Aorta (tissue), 5 donors: ENCODE measurements around the gene TIGD2. TPM values are rescaled to one million over a fixed set of nuclear protein-coding genes. Genes with fewer than 3 reads are reported as not detected.
"Not testable (repeated sequence)": the region's sequence is repeated elsewhere in the genome, so short reads cannot be mapped to it uniquely, and the experiment has no call there.

Experiments used
- ATAC-seq: fragments of 200-7000 bp; cut with Tn5 transposase; one replicate; pipeline ENCODE4 v1.9.1; 2022; ENCODE audit warnings: moderate library complexity; ENCODE audit not compliant: low FRiP score
- DNase-seq, 2 donors: peaks; one replicate each; pipeline ENCODE4 v3.0.0-alpha.2; 2020
- H3K27ac ChIP-seq, 2 donors: one replicate each; pipeline ENCODE4 v1.5.1; 2013; ENCODE audit warnings: low read length in 2 of 2, mild to moderate bottlenecking in 2 of 2, moderate library complexity in 2 of 2, control low read depth in 1 of 2, inconsistent platforms in 1 of 2, low read depth in 1 of 2
- H3K27me3 ChIP-seq, 2 donors: one replicate each; pipeline ENCODE4 v1.6.1; 2013; ENCODE audit warnings: control low read depth in 1 of 2, low read length in 1 of 2, mild to moderate bottlenecking in 1 of 2, moderate library complexity in 1 of 2; ENCODE audit not compliant: insufficient read depth in 2 of 2, control insufficient read depth in 1 of 2
- H3K36me3 ChIP-seq, 2 donors: one replicate each; pipeline ENCODE4 v1.6.1; 2013; ENCODE audit warnings: control low read depth in 1 of 2, low read length in 1 of 2, mild to moderate bottlenecking in 1 of 2; ENCODE audit not compliant: insufficient read depth in 2 of 2, control insufficient read depth in 1 of 2
- H3K4me1 ChIP-seq, 2 donors: one replicate each; pipeline ENCODE4 v1.6.1; 2013; ENCODE audit warnings: low read length in 2 of 2, control low read depth in 1 of 2, mild to moderate bottlenecking in 1 of 2, moderate library complexity in 1 of 2; ENCODE audit not compliant: insufficient read depth in 2 of 2, control insufficient read depth in 1 of 2
- H3K4me3 ChIP-seq, 2 donors: one replicate each; pipeline ENCODE4 v1.5.1; 2013; ENCODE audit warnings: low read length in 2 of 2, control low read depth in 1 of 2, mild to moderate bottlenecking in 1 of 2
- H3K9me3 ChIP-seq: one replicate; pipeline ENCODE4 v1.6.1; 2013; ENCODE audit warnings: mild to moderate bottlenecking, low read length; ENCODE audit not compliant: control insufficient read depth
- WGBS, 2 donors: extraction: QIAGEN DNeasy Blood & Tissue Kit; methylation state at CpG; one replicate each; pipeline ENCODE4 v1.1.7; 2013; 5-methylcytosine and 5-hydroxymethylcytosine counted together
- intact Hi-C, 2 donors: fragments of 100-400 bp; cut with DNase I; formaldehyde crosslinking; loops; one replicate each; pipeline versions ENCODE4 v1.14.2 to v1.15.0; 2022
- polyA plus RNA-seq, 2 donors: library from polyadenylated mRNA; stranded (reverse); fragments of 200-250 nt; gene quantifications; one replicate each; pipeline ENCODE4 v1.2.3, GENCODE V29; 2013
- total RNA-seq, 2 donors: library from RNA; stranded (reverse); fragmentation: NEBNext Ultra II Directional; extraction: Animal tissue kit (Norgen Biotek cat#: 25700); gene quantifications; one replicate each; pipeline ENCODE4 v1.2.1, GENCODE V29; 2021
- donor health status: healthy with polysubstance abuse.
- donor health status: Bipolar disorder and iron deficiency.
- donor health status: DM: no; HTN: no; CAD: no.
- donor health status: DM: no; HTN: no; CAD: no.
- donor health status: DM: yes; HTN: yes; CAD: no.

TIGD2 gene
- total and polyA plus RNA-seq, 4 donors: 1.2 to 2.2 (median 1.5) TPM

DNA sequence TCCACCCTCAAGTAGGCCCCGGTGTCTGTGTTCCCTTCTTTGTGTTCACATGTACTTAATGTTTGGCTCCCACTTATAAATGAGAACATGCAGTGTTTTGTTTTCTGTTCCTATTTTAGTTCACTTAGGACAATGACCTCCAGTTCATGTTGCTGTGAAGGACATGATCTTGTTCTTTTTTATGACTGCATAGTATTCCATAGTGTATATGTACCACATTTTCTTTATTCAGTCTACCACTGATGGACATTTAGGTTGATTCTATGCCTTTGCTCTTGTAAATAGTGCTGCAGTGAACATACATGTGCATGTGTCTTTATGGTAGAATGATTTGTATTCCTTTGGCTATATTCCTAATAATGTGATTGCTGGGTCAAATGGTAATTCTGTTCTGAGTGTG lies 33.3 kb downstream of the TIGD2 start:
- H3K4me1 ChIP-seq, ATAC-seq, H3K4me3 ChIP-seq, H3K27ac ChIP-seq, H3K36me3 ChIP-seq, H3K9me3 ChIP-seq, H3K27me3 ChIP-seq, intact Hi-C loops, DNase-seq: not testable (repeated sequence)
- 97 to 100% methylated on average over 1 of the region's 1 CpG for WGBS, 2 donors

DNA sequence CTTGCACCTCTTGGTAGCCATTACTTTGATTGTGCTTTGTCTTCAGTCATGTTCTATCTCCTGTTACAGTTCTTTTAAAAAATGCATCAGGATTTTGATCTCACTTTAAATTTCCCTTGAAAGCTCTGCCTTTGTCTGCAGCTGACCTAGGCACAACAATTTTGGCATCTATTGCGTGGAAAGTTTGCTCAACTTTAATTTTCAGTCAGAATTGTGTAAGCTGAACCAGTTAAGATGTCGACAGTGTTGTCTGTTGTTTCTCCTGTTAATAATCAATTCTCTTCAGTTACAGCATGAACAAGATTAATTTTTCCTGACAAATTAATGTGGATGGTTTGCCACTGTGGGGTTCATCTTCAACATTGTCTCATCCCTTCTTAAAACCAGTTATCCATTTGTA lies 34.9 kb downstream of the TIGD2 start:
- DNase-seq (no peak), ATAC-seq (no peak)
- Histone ChIP-seq H3K9me3 (no peaks in the 10 kb centered on the region), H3K27me3 (no peaks in the 10 kb centered on the region), H3K27ac (no peak overlapping the region), H3K36me3 (no peaks in the 10 kb centered on the region), H3K4me1 (no peaks in the 10 kb centered on the region), H3K4me3 (no peak overlapping the region)
- 91% methylated on average over 2 of the region's 2 CpGs for WGBS, 2 donors
- intact Hi-C loops: no loop called here

DNA sequence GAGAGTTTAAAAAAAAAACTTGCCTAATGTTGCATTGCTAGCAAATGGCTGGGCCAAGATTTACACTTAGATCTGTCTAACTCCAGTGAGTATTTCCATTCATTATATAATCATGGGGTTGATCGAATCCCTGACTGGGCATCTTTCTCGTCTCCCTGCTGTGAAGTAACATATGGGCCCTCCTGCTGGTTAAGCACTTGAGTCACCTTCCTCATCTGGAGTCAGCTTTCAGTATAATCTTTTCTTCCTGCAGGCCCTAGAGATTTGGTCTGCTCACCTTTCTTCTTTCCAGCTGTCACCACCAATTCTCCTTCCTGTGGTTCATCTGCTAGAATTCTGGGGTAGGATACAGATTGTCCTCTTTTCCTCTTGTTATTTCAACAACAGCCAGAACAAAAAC lies 41.6 kb downstream of the TIGD2 start:
- no peaks in the 10 kb centered on the region for H3K9me3 ChIP-seq
- no peak overlapping the region for H3K27ac ChIP-seq
- H3K36me3 ChIP-seq: no peaks in the 10 kb centered on the region
- 62 to 76% methylated on average over 2 of the region's 2 CpGs for WGBS, 2 donors
- H3K4me3 ChIP-seq: no peak overlapping the region
- ATAC-seq (no peak), DNase-seq (no peak)
- no peaks in the 10 kb centered on the region for H3K4me1 ChIP-seq
- intact Hi-C loops: no loop called here
- H3K27me3 ChIP-seq: no peaks in the 10 kb centered on the region

DNA sequence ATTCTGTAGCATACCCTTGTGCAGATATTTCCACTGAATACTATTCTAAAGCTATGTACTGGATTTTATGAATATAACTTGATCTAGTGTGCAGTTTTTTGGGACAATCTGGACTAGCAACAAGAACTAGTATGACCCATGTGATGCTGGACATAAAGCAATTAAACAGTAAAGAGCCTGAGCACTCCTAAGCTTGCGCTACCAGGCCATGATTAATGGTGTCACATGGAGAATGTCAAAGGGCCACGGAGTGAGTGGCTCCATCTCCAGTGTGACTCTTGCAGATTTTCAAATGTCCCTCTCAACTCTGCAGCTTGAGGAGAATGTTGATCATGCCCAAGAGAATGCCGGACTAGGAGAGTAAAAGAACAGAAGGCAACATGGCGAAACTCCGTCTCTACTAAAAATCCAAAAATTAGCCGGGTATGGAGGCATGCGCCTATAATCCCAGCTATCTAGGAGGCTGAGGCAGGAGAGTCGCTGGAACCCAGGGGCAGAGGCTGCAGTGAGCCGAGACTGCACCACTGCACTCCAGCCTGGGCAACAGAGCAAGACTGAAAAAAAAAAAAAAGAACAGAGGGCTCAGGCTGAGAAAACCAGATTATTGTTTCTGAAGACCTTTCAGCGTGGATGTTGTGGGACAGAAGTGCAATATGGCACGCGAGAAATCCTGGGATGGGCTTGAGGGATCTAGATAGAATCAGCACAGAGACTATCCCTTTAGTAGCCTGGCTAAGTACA lies 45.0 kb downstream of the TIGD2 start:
- Histone ChIP-seq H3K9me3 (no peaks in the 10 kb centered on the region), H3K27me3 (no peaks in the 10 kb centered on the region), H3K36me3 (no peaks in the 10 kb centered on the region), H3K4me3 (no peak overlapping the region), H3K27ac (no peak overlapping the region), H3K4me1 (no peaks in the 10 kb centered on the region)
- ATAC-seq (no peak), DNase-seq (no peak)
- WGBS, 2 donors: 87 to 89% methylated on average over 12 of the region's 12 CpGs
- intact Hi-C loops: loop anchor here in 1 of 2 donors (5.0 kb wide), 1 partner anchor 741 kb away; no protein-coding TSS in a partner anchor

DNA sequence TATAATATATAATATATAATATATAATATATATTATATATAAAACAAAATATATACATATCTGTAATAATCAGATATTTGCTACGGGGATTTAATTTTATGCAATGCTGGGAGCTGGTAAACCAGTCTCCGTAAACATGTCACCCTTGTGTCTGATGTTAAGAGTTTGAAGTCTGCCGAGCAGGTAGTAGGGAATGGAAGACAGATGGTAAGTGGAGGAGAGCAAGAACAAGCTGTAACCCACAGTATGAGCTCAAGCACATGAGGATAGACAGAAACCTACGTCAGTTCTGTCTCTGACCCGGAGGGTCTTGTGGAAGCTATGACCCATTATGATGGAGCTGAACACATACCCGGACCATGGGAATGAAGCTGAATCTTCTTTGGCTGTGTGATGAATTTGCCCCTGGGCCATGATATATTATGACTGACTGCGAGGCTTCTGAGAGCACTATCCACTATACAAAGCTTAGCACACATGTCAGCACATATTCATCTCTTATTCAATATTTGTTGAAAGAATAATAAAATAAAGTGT lies 46.2 kb downstream of the TIGD2 start:
- no peak overlapping the region for H3K27ac ChIP-seq
- no peaks in the 10 kb centered on the region for H3K36me3 ChIP-seq
- DNase-seq (no peak), ATAC-seq (no peak)
- 70 to 75% methylated on average over 7 of the region's 7 CpGs for WGBS, 2 donors
- H3K4me1 ChIP-seq: no peaks in the 10 kb centered on the region
- H3K9me3 ChIP-seq: no peaks in the 10 kb centered on the region
- intact Hi-C loops: loop anchor here in 1 of 2 donors (5.0 kb wide), 1 partner anchor 740 kb away; no protein-coding TSS in a partner anchor
- H3K27me3 ChIP-seq: no peaks in the 10 kb centered on the region
- H3K4me3 ChIP-seq: no peak overlapping the region

DNA sequence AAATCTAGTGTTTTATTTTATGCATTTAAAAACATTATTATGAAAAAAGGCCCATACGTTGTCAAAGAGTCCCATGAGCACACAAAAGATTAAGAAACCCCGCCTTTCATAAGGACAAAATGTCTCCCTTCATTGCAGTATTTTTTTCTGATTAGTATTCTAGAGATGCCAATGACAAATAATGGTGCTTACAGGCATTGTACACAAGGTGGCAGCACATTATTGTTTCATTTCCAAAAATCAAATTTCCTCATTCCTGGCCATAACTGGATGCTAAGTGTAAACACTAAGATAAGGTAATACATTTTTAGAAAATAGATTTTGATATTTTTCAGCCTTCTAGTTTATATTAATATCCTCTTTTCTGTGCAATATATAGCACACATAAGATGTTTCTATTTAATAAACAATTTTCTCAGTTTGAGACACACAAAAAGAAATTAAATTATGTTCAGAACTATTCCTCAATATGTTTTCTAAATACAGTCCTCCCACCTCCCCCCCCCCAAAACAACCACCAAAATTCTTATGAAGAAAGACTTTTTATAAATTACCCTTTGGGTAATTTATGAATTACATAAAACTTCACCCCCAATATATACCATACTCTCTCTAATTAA lies 47.7 kb downstream of the TIGD2 start:
- DNase-seq (no peak), ATAC-seq (peak; percentile 67)
- intact Hi-C loops: loop anchor here in 1 of 2 donors (5.0 kb wide), 1 partner anchor 738 kb away; no protein-coding TSS in a partner anchor
- no peak overlapping the region for H3K4me3 ChIP-seq
- H3K27ac ChIP-seq: no peak overlapping the region
- H3K9me3 ChIP-seq: no peaks in the 10 kb centered on the region
- H3K4me1 ChIP-seq: no peaks in the 10 kb centered on the region
- H3K36me3 ChIP-seq: no peaks in the 10 kb centered on the region
- 5 to 7% methylated on average over 2 of the region's 2 CpGs for WGBS, 2 donors
- H3K27me3 ChIP-seq: no peaks in the 10 kb centered on the region

DNA sequence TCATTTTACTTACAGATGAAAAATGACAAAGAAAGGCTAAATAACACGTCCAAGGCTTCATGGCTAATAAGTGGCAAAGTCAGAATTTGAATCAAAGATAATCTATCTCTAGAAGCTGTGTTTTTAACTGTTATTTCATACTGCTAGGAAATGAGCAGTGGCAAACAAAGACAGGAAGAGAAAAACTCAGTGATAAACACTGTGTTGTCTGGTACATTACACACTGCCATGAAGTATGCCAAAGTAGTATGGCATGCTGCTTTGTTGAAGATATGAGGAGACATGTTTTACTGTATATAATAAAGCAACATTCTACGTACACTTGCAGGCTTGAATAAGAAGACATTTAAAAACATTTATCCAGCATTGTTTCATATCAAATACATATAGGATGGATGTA lies 49.5 kb downstream of the TIGD2 start:
- no peak for ATAC-seq
- WGBS, 2 donors: 83 to 87% methylated on average over 2 of the region's 2 CpGs
- intact Hi-C loops: loop anchor here in 1 of 2 donors (10.0 kb wide), 1 partner anchor 274 kb away; no protein-coding TSS in a partner anchor
- H3K9me3 ChIP-seq: no peaks in the 10 kb centered on the region
- no peaks in the 10 kb centered on the region for H3K4me1 ChIP-seq
- H3K27ac ChIP-seq: no peak overlapping the region
- H3K4me3 ChIP-seq: no peak overlapping the region
- no peaks in the 10 kb centered on the region for H3K27me3 ChIP-seq
- H3K36me3 ChIP-seq: no peaks in the 10 kb centered on the region
- DNase-seq: no peak

DNA sequence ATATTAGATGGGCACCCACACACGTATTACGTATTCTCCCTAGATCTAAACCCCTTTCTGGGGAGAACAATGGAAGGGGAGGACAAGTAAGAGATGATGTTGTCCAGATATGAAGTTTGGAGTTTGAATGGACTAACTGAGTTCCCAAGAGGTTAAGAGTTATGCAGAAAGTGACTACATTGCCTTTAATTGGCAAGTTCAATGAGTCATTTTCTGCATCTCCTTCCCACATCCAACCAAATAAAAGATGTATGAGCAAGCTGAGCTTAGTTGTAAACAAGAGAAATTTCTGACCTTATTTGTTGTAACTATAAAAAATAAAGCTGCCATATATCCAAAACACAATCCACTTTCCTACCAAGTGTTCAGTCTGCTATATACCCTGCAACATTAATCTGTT lies 50.5 kb downstream of the TIGD2 start:
- intact Hi-C loops: loop anchor here in 1 of 2 donors (10.0 kb wide), 1 partner anchor 273 kb away; no protein-coding TSS in a partner anchor
- 70 to 88% methylated on average over 2 of the region's 2 CpGs for WGBS, 2 donors
- H3K4me1 ChIP-seq: no peaks in the 10 kb centered on the region
- no peak overlapping the region for H3K27ac ChIP-seq
- no peaks in the 10 kb centered on the region for H3K9me3 ChIP-seq
- no peak overlapping the region for H3K4me3 ChIP-seq
- no peaks in the 10 kb centered on the region for H3K27me3 ChIP-seq
- no peak for DNase-seq
- ATAC-seq: no peak
- no peaks in the 10 kb centered on the region for H3K36me3 ChIP-seq
